ENCODE results near the gene SNAPC4. TPM values are rescaled to one million over a fixed set of nuclear protein-coding genes. Genes with fewer than 3 reads are reported as not detected.
"Not testable (repeated sequence)": the region's sequence is repeated elsewhere in the genome, so short reads cannot be mapped to it uniquely, and the experiment has no call there.

SNAPC4 gene
- total RNA-seq, 3 donors from 2014 or later, result 7.4 to 7.6 (median 7.6) TPM

- Histone ChIP-seq H3K9me3 (no peaks in the 10 kb centered on the region), H3K36me3 (ENCODE audit: low read depth) (no peaks in the 10 kb centered on the region), H3K4me1 (ENCODE audit: low read depth) (no peaks in the 10 kb centered on the region), H3K4me3 (no peak overlapping the region)
- no peak for ATAC-seq
- intact Hi-C loops (cut with DNase I, micrococcal nuclease), result no loop called here
- no peak for DNase-seq
- TF ChIP-seq CTCF (IDR thresholded peaks at IDR 0.05), result no peak
Measured at GRCh38 chr9:136355616-136356557, 44.1 kb downstream of the SNAPC4 start.

DNA sequence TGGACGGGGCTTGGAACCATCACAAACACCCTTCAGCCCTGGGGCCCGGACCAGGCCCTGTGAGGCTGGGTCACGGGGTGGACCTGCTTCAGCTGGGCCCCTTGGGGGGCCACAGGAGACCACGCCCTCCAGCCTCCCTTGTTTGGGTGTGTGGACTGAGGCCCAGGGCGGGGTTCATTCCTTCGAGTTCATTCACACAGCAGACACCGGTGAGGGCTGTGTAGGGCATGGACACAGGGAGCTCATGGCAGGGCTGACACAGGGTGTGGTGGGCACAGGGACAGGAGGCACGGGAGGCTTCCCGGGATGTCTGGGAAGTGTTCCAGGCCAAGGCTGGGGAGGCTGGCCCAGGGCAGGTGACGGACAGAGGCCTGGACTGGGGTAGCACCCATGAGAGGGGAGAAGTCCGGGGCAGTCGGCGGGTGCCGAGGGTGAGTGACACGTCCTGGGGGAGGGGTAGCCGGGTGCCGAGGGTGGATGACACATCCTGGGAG is 45.3 kb downstream of the SNAPC4 start:
- Histone ChIP-seq H3K36me3 (ENCODE audit: low read depth) (no peaks in the 10 kb centered on the region), H3K4me1 (ENCODE audit: low read depth) (no peaks in the 10 kb centered on the region), H3K4me3 (no peak overlapping the region), H3K9me3 (no peaks in the 10 kb centered on the region)
- no peak for TF ChIP-seq CTCF (IDR thresholded peaks at IDR 0.05)
- no peak for DNase-seq
- intact Hi-C loops (cut with DNase I, micrococcal nuclease), result no loop called here
- peak; percentile 29 for ATAC-seq

DNA sequence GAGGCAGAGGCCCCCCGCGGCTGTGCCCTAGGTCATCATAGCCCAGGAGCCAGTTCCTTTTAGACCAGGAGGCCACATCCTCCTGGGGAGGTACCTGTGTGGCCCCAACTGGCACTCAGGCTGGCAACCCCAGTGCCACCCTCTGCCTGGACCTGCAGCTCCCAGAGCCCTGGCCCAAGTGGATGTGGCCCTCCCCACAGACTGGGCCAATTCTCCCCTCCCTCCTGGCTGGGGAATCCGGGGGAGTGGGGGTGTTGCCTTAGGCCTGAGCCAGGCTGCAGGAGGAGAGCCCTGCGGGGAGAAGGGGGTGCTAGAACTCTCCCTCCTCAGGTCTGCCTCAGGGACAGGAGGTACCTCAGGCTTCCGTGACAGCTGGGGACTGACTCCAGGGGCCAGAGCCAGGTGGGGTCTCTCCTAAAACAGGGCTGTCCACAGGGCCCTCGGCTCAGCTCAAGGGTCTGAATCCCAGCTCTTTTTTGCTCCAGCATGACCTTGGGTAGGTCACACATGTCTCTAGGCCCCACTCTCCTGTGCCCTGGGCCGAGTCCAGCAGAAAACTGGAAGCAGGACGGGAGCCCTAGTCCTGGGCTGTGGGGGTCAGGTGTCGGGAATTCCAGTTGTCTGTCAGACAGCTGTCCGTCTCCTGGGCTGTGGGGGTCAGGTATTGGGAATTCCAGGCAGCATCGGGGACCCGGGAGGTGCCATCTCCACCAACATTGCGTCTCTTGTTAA is 46.0 kb downstream of the SNAPC4 start:
- intact Hi-C loops (cut with DNase I, micrococcal nuclease), result no loop called here
- no peak for TF ChIP-seq CTCF (IDR thresholded peaks at IDR 0.05)
- ATAC-seq (no peak), DNase-seq (no peak)
- Histone ChIP-seq H3K4me3 (no peak overlapping the region), H3K4me1 (ENCODE audit: low read depth) (no peaks in the 10 kb centered on the region), H3K36me3 (ENCODE audit: low read depth) (no peaks in the 10 kb centered on the region), H3K9me3 (no peaks in the 10 kb centered on the region)

DNA sequence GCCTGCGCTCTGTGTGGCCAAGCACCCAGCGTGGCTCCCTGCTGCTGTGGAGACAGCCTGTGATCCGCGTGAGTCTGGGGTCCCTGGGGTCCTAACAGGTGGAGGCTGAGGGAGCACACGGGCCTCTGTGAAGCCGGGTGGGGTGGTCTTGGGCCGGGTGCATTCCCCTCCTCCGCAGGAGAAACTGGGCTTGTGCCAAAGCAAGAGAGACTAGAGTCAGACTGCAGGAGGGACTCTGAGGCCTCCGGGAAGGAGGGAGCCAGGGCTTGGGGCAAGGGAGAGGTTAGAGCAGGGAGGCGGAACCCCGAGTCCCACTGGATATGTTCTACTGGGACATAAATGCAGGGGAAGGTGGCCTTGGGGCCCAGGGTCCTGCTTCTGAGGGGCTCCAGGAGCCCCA is 46.9 kb downstream of the SNAPC4 start:
- no peak for TF ChIP-seq CTCF (IDR thresholded peaks at IDR 0.05)
- DNase-seq, result no peak
- intact Hi-C loops (cut with DNase I, micrococcal nuclease), result no loop called here
- no peaks in the 10 kb centered on the region for H3K36me3 ChIP-seq (ENCODE audit: low read depth)
- ATAC-seq, result no peak
- H3K9me3 ChIP-seq, result no peaks in the 10 kb centered on the region
- no peak overlapping the region for H3K4me3 ChIP-seq
- no peaks in the 10 kb centered on the region for H3K4me1 ChIP-seq (ENCODE audit: low read depth)

- H3K4me1 ChIP-seq (ENCODE audit: low read depth), result no peaks in the 10 kb centered on the region
- intact Hi-C loops (cut with DNase I, micrococcal nuclease), result no loop called here
- no peaks in the 10 kb centered on the region for H3K9me3 ChIP-seq
- TF ChIP-seq CTCF (IDR thresholded peaks at IDR 0.05), result no peak
- H3K36me3 ChIP-seq (ENCODE audit: low read depth), result no peaks in the 10 kb centered on the region
- no peak overlapping the region for H3K4me3 ChIP-seq
- no peak for DNase-seq
- no peak for ATAC-seq
Measured at GRCh38 chr9:136352682-136353081, 47.3 kb downstream of the SNAPC4 start.

GRCh38 chr9:136351868-136352267 is 48.1 kb downstream of the SNAPC4 start:
- H3K36me3 ChIP-seq (ENCODE audit: low read depth); ATAC-seq; H3K9me3 ChIP-seq; H3K4me3 ChIP-seq; intact Hi-C loops (cut with DNase I, micrococcal nuclease); DNase-seq; H3K4me1 ChIP-seq (ENCODE audit: low read depth): not testable (repeated sequence)
